B cell (primary cell): Measurements from ENCODE around the gene CD151. TPM values are rescaled to one million over a fixed set of nuclear protein-coding genes. Genes with fewer than 3 reads are reported as not detected.
A peak's percentile ranks its signal among the peaks of the same experiment; 100 is the strongest.

ENCODE experiments used
- ATAC-seq: fragments of 200-7000 bp; cut with Tn5 transposase; one replicate; pipeline ENCODE4 v1.10.0; 2021; ENCODE audit warnings: low read depth, mild to moderate bottlenecking, moderate number of reproducible peaks, moderate library complexity
- CTCF ChIA-PET: fragments of 350-600 bp; sonication (Branson Sonifier 250); formaldehyde crosslinking; loops from one replicate; lab custom pipeline; 2021; ENCODE audit warnings: antibody characterized with exemption, inconsistent platforms; lab: Charles Lee
- POLR2A ChIA-PET: fragments of 350-600 bp; sonication (Branson Sonifier 250); formaldehyde crosslinking; loops from one replicate; lab custom pipeline; 2021; ENCODE audit warnings: antibody characterized with exemption; lab: Charles Lee
- DNase-seq: peaks from one replicate; pipeline ENCODE4 v3.0.0; 2013
- H2AFZ ChIP-seq: 2 replicates; pipeline ENCODE4 v1.6.1; 2012; ENCODE audit warnings: mild to moderate bottlenecking, low read depth, low read length; ENCODE audit not compliant: insufficient read depth, poor library complexity, severe bottlenecking
- H3K27ac ChIP-seq, 2 donors: 1 replicate in 1 of 2; 2 replicates in 1 of 2; pipeline ENCODE4 v1.5.1; 2012 to 2013; ENCODE audit warnings: low read length in 2 of 2, mild to moderate bottlenecking in 2 of 2, moderate library complexity in 1 of 2
- H3K27me3 ChIP-seq, 4 experiments: fragments of 200-600 bp in 1 of 4; sonication (generic) in 1 of 4; replicated peaks in 1 of 4; 1 replicate in 2 of 4; 2 replicates in 2 of 4; pipeline versions ENCODE4 v1.6.1 to v1.7.0; 2013 to 2016; ENCODE audit warnings: low read length in 3 of 4, mild to moderate bottlenecking in 2 of 4, mixed read lengths in 1 of 4, moderate library complexity in 1 of 4; ENCODE audit not compliant: insufficient read depth in 4 of 4, control insufficient read depth in 3 of 4; ENCODE audit errors: control extremely low read depth in 1 of 4
- H3K36me3 ChIP-seq, 2 experiments: replicated peaks in 1 of 2; 1 replicate in 1 of 2; 2 replicates in 1 of 2; pipeline versions ENCODE4 v1.6.1 to v1.7.1; 2013; ENCODE audit warnings: low read length in 1 of 2; ENCODE audit not compliant: insufficient read depth in 2 of 2, control insufficient read depth in 1 of 2; ENCODE audit errors: control extremely low read depth in 1 of 2, extremely low read depth in 1 of 2
- H3K4me1 ChIP-seq, 2 donors: fragments of 200-600 bp in 1 of 2; sonication (generic) in 1 of 2; 1 replicate in 1 of 2; 2 replicates in 1 of 2; pipeline versions ENCODE4 v1.5.1 to v1.6.1; 2013 to 2017; ENCODE audit warnings: low read length in 2 of 2; ENCODE audit not compliant: control insufficient read depth in 2 of 2, insufficient read depth in 2 of 2
- H3K4me2 ChIP-seq: replicated peaks from 2 replicates; pipeline ENCODE3; 2012; ENCODE audit warnings: mild to moderate bottlenecking, low read depth, low read length; ENCODE audit not compliant: poor library complexity, severe bottlenecking
- H3K4me3 ChIP-seq, 5 experiments: fragments of 200-600 bp in 1 of 5; sonication (generic) in 1 of 5; 1 replicate in 3 of 5; 2 replicates in 2 of 5; pipeline versions ENCODE4 v1.5.1 to v1.7.0; 2011 to 2016; ENCODE audit warnings: low read length in 4 of 5, mild to moderate bottlenecking in 4 of 5, low read depth in 2 of 5, control low read depth in 1 of 5, moderate library complexity in 1 of 5; ENCODE audit not compliant: insufficient read depth in 1 of 5; ENCODE audit errors: control extremely low read depth in 1 of 5, extremely low read depth in 1 of 5
- H3K79me2 ChIP-seq: fragments of 200-600 bp; sonication (generic); one replicate; pipeline ENCODE4 v1.6.0; 2016; ENCODE audit warnings: low read length; ENCODE audit not compliant: control insufficient read depth, insufficient read depth
- H3K9ac ChIP-seq: fragments of 200-600 bp; sonication (generic); 2 replicates; pipeline ENCODE4 v1.6.1; 2017; ENCODE audit warnings: mild to moderate bottlenecking, low read length, moderate library complexity
- H3K9me3 ChIP-seq, 3 donors: one replicate each; pipeline versions ENCODE4 v1.6.1 to v1.7.1; 2013; ENCODE audit warnings: low read length in 2 of 3; ENCODE audit not compliant: control insufficient read depth in 2 of 3, insufficient read depth in 1 of 3; ENCODE audit errors: control extremely low read depth in 1 of 3
- H4K20me1 ChIP-seq: 2 replicates; pipeline ENCODE4 v1.6.0; 2012; ENCODE audit warnings: mild to moderate bottlenecking, low read length; ENCODE audit not compliant: insufficient read depth, control insufficient read depth, poor library complexity, severe bottlenecking
- H3K27ac Mint-ChIP-seq: one replicate; pipeline ENCODE4 v1.8.0; 2021; ENCODE audit warnings: mixed read lengths
- H3K27me3 Mint-ChIP-seq: one replicate; pipeline ENCODE4 v1.8.0; 2021; ENCODE audit warnings: mixed read lengths
- H3K4me1 Mint-ChIP-seq: one replicate; pipeline ENCODE4 v1.8.0; 2021; ENCODE audit warnings: mixed read lengths
- H3K4me3 Mint-ChIP-seq: one replicate; pipeline ENCODE4 v1.8.0; 2021; ENCODE audit warnings: mixed read lengths
- H3K9me3 Mint-ChIP-seq: one replicate; pipeline ENCODE4 v1.8.0; 2022; ENCODE audit warnings: mixed read lengths; ENCODE audit not compliant: insufficient read depth
- CTCF ChIP-seq: fragments of 200-600 bp; IDR thresholded peaks from one replicate; pipeline ENCODE4 v1.8.0; 2022; ENCODE audit warnings: antibody characterized with exemption, mild to moderate bottlenecking
- EZH2 ChIP-seq: IDR thresholded peaks from 2 replicates; pipeline ENCODE4 v1.6.1; 2012; ENCODE audit warnings: borderline replicate concordance, low read depth, mild to moderate bottlenecking, moderate library complexity, low read length; ENCODE audit not compliant: insufficient read depth, poor library complexity, severe bottlenecking
- WGBS: methylation state at CpG from one replicate; pipeline ENCODE4 v1.1.5; 2013; ENCODE audit warnings: missing lambda C conversion rate; ENCODE audit not compliant: insufficient coverage; 5-methylcytosine and 5-hydroxymethylcytosine counted together
- intact Hi-C: fragments of 100-400 bp; cut with micrococcal nuclease; formaldehyde crosslinking; loops from one replicate; pipeline ENCODE4 v1.10.0; 2022
- polyA plus RNA-seq: library from polyadenylated mRNA; depleted of rRNA; stranded (reverse); fragments of >200 nt; gene quantifications from 2 replicates; pipeline ENCODE4 v1.2.3, GENCODE V29; 2012
- total RNA-seq, 2 donors: library from RNA; stranded (reverse); fragments of 120-200 nt in 1 of 2; gene quantifications; 1 replicate in 1 of 2; 2 replicates in 1 of 2; pipeline versions ENCODE4 v1.2.3 to v1.2.4, GENCODE V29; 2013 to 2022

The CD151 gene
- total and polyA plus RNA-seq, 2 donors (not counting 1 experiment from before 2014, with no cell fraction given), result 24.4 to 25.5 TPM

GRCh38 chr11:799641-800316 is 33.0 kb upstream of the CD151 start:
- CTCF ChIA-PET, result interaction anchor here (1.3 kb wide), 2 partner anchors 9 to 43 kb away, joined by 3 to 5 read pairs; partner anchors contain the start of gene RPLP2

More at GRCh38 chr11:799641-800316, 33.0 kb upstream of the CD151 start:
- Histone ChIP-seq H3K27me3 (no peaks in the 10 kb centered on the region), H4K20me1 (peaks cover 66% of the 10 kb centered on the region), H2AFZ (no peak overlapping the region), H3K36me3 (peaks cover 0 to 9% of the 10 kb centered on the region in 2 experiments), H3K9me3 (no peaks in the 10 kb centered on the region), H3K4me3 (no peak overlapping the region), H3K9ac (no peak overlapping the region), H3K4me2 (no peak overlapping the region), H3K27ac (no peak overlapping the region), H3K4me1 (peaks cover 27 to 50% of the 10 kb centered on the region in 2 donors), H3K79me2 (peaks cover 79% of the 10 kb centered on the region)
- POLR2A ChIA-PET, result interaction anchor here (2.8 kb wide), 1 partner anchor 9 kb away, joined by 12 read pairs; the partner anchor contains the start of gene RPLP2
- TF ChIP-seq CTCF (no peak), EZH2 (no peak)
- Mint-ChIP-seq H3K9me3 (no peaks in the 10 kb centered on the region), H3K4me1 (peaks cover 21% of the 10 kb centered on the region), H3K27ac (no peak overlapping the region), H3K4me3 (peak overlapping the region; percentile 16), H3K27me3 (no peaks in the 10 kb centered on the region)
- DNase-seq, result no peak
- ATAC-seq, result no peak
- 98% methylated on average over 32 of the region's 32 CpGs for WGBS
- intact Hi-C loops, result loop anchor here (5.0 to 10.0 kb wide), 4 partner anchors 72 to 592 kb away; partner anchors contain the start of genes BET1L, HRAS, LRRC56 and PTDSS2
